Right renal cortex interstitium (tissue), 3 donors: ENCODE data around the gene C5orf15. TPM values are rescaled to one million over a fixed set of nuclear protein-coding genes. Genes with fewer than 3 reads are reported as not detected.
A peak's percentile ranks its signal among the peaks of the same experiment; 100 is the strongest.
"Not testable (repeated sequence)": the region's sequence is repeated elsewhere in the genome, so short reads cannot be mapped to it uniquely, and the experiment has no call there.

Source experiments
- DNase-seq, 3 donors: peaks; one replicate each; pipeline ENCODE4 v3.0.0-alpha.2; 2013; ENCODE audit warnings: low read depth in 3 of 3, low spot score in 2 of 3
- polyA plus RNA-seq, 3 donors: library from polyadenylated mRNA; unstranded; fragments of 120-200 nt; gene quantifications; one replicate each; pipeline ENCODE4 v1.2.1, GENCODE V29; 2013; ENCODE audit not compliant: insufficient read length in 3 of 3

Gene C5orf15
- polyA plus RNA-seq, 3 donors: 140 to 149 (median 146) TPM

GRCh38 chr5:133966090-133966489 lies 2.3 kb downstream of the C5orf15 start:
- no peak for DNase-seq

GRCh38 chr5:133963493-133964128 lies 4.8 kb downstream of the C5orf15 start:
- no peak for DNase-seq

- DNase-seq: no peak
Measured at GRCh38 chr5:133962801-133963476, 5.5 kb downstream of the C5orf15 start.

GRCh38 chr5:133962131-133962530 lies 6.3 kb downstream of the C5orf15 start:
- DNase-seq: no peak

GRCh38 chr5:133959643-133960042 lies 8.8 kb downstream of the C5orf15 start:
- no peak for DNase-seq

- no peak for DNase-seq
Measured at GRCh38 chr5:133957591-133957990, 10.8 kb downstream of the C5orf15 start.

GRCh38 chr5:133957080-133957479 lies 11.3 kb downstream of the C5orf15 start:
- no peak for DNase-seq

- DNase-seq: not testable (repeated sequence)
Measured at GRCh38 chr5:133956196-133956595, 12.2 kb downstream of the C5orf15 start.

GRCh38 chr5:133953568-133954145 lies 14.8 kb downstream of the C5orf15 start:
- DNase-seq: no peak

GRCh38 chr5:133952729-133953567 lies 15.5 kb downstream of the C5orf15 start:
- no peak for DNase-seq

GRCh38 chr5:133950821-133951612 lies 17.4 kb downstream of the C5orf15 start:
- DNase-seq: no peak

- no peak for DNase-seq
Measured at GRCh38 chr5:133948721-133949120, 19.7 kb downstream of the C5orf15 start.

GRCh38 chr5:133947431-133947841 lies 21.0 kb downstream of the C5orf15 start:
- DNase-seq: no peak

- no peak for DNase-seq
Measured at GRCh38 chr5:133945568-133945967, 22.9 kb downstream of the C5orf15 start.

GRCh38 chr5:133944263-133945185 lies 23.9 kb downstream of the C5orf15 start:
- peak in 2 of 3 donors; percentile 57 to 64 for DNase-seq

- DNase-seq: no peak
Measured at GRCh38 chr5:133943475-133943817, 25.0 kb downstream of the C5orf15 start.

GRCh38 chr5:133942614-133943474 lies 25.6 kb downstream of the C5orf15 start:
- DNase-seq: no peak

GRCh38 chr5:133941456-133942196 lies 26.8 kb downstream of the C5orf15 start:
- no peak for DNase-seq
